ENCODE results near the gene S100B. TPM values are rescaled to one million over a fixed set of nuclear protein-coding genes. Genes with fewer than 3 reads are reported as not detected.

Gene S100B
- total and polyA plus RNA-seq, 12 donors, result 0.48 to 39.3 (median 8.3) TPM

DNA sequence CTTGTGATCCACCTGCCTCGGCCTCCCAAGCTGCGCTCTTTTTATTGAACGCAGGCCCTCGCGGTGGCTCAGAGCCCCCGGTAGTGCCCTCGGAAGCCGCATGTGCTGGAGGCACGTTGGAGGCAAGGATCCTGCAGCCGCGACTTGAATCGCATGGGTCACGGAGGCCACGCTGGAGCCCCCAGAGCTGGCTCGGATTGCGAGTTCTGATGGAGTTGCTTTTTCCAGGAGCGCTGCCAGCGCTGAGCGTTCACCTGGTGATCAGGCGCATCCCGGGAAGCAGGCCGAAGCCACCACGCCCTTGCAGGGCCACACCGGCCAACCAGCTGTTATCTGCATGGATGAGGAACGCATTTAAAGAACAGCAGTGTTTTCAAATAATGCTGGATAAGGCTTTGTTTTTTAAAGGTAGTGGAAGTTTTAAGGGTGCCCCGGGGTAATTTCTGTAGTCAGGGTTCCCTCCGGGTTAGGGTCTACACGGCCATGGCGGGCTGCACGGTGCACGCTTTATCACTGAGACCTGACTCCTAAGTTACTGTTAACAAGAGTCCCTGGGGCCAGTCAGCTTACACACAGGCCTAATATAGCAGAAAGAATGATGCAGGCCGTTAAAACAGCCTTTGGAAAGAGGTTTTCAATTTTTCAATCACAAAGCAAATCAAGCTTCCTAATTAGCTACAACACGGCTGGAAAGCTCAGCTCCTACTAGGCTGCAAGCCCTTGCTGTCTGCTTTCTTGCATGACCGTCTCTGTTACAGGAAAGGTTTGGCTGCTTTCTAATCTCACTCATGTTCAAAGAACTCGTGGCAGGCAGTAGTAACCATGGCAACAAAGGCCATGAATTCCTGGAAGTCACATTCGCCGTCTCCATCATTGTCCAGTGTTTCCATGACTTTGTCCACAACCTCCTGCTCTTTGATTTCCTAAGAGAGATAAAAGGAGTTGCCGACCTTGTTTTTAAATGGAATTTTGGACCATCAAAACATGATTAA, 6.0 kb downstream of the S100B start:
- intact Hi-C loops (cut with DNase I), result no loop called here
- peak; percentile 56 to 93 (median 85) for DNase-seq
- Histone ChIP-seq H3K9me3 (replicated peaks in 1 of 3) (peaks cover 0 to 8% (median 0%) of the 10 kb centered on the region in 3 donors), H3K4me3 (no peak overlapping the region), H3K27ac (peak overlapping the region in 2 of 5 donors; percentile 67 to 68), H3K4me1 (replicated peaks in 1 of 2) (peaks cover 0 to 17% of the 10 kb centered on the region in 2 donors), H3K36me3 (replicated peaks in 1 of 2) (no peaks in the 10 kb centered on the region), H3K27me3 (no peaks in the 10 kb centered on the region)
- 66 to 79% (median 72%) methylated on average over 32 to 38 of the region's 38 CpGs for WGBS, 4 donors
- no peak for TF ChIP-seq POLR2A (IDR thresholded peaks at IDR 0.05)
- TF ChIP-seq, protein P1, sequence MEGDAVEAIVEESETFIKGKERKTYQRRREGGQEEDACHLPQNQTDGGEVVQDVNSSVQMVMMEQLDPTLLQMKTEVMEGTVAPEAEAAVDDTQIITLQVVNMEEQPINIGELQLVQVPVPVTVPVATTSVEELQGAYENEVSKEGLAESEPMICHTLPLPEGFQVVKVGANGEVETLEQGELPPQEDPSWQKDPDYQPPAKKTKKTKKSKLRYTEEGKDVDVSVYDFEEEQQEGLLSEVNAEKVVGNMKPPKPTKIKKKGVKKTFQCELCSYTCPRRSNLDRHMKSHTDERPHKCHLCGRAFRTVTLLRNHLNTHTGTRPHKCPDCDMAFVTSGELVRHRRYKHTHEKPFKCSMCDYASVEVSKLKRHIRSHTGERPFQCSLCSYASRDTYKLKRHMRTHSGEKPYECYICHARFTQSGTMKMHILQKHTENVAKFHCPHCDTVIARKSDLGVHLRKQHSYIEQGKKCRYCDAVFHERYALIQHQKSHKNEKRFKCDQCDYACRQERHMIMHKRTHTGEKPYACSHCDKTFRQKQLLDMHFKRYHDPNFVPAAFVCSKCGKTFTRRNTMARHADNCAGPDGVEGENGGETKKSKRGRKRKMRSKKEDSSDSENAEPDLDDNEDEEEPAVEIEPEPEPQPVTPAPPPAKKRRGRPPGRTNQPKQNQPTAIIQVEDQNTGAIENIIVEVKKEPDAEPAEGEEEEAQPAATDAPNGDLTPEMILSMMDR (IDR thresholded peaks at IDR 0.05), result no peak

DNA sequence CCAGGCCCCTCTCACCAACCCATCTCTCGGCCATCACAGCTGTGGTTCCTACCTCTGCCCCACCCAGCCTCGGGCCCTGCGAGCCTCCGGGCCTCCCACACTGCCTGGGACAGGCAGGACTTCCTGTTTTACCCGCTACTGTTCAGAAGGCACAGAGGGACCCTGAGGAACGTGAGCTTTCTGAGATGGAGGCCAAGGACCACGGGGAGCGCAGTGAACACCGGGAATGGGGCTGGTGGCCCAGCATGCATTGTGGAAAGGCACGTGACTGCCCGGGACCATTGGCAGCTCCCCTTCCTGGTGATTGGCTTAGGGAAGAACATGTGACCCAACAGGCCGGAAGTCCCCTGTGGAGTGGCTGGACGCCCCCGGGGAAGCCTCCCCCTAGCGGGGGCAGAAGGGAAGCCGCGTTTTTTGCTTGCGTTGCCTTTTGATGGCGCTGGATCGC, 7.0 kb downstream of the S100B start:
- no peak overlapping the region for H3K27ac ChIP-seq
- intact Hi-C loops (cut with DNase I), result no loop called here
- no peaks in the 10 kb centered on the region for H3K36me3 ChIP-seq (replicated peaks in 1 of 2)
- H3K9me3 ChIP-seq (replicated peaks in 1 of 3), result peaks cover 0 to 8% (median 0%) of the 10 kb centered on the region in 3 donors
- 89 to 95% (median 90%) methylated on average over 13 to 20 of the region's 20 CpGs for WGBS, 4 donors
- DNase-seq, result no peak
- peaks cover 0 to 17% of the 10 kb centered on the region in 2 donors for H3K4me1 ChIP-seq (replicated peaks in 1 of 2)
- TF ChIP-seq, protein P1 (IDR thresholded peaks at IDR 0.05), result no peak
- no peak overlapping the region for H3K4me3 ChIP-seq
- no peaks in the 10 kb centered on the region for H3K27me3 ChIP-seq

DNA sequence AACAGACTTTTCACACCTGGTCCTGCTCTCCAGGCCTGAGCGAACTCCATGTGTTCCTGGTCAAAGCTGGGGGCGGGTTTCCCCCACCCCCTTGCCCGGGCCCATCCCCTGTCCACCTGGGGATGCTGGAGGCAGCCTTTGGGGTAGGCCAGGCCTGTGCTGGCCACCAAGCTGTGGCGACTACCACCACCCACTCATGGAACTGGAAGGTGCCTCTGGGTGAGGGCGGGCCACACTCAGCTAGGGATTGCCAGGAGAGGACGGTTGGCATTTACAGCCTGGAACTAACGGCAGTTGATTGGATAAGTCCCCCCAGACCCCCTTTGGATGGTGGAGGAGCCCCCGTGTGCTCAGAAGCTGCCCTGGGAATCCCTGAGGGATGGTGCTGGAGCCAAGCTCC, 7.9 kb downstream of the S100B start:
- Histone ChIP-seq H3K4me1 (replicated peaks in 1 of 2) (peaks cover 0 to 17% of the 10 kb centered on the region in 2 donors), H3K4me3 (no peak overlapping the region), H3K36me3 (replicated peaks in 1 of 2) (no peaks in the 10 kb centered on the region), H3K27me3 (no peaks in the 10 kb centered on the region), H3K27ac (no peak overlapping the region), H3K9me3 (replicated peaks in 1 of 3) (peaks cover 0 to 8% (median 0%) of the 10 kb centered on the region in 3 donors)
- 84 to 96% (median 85%) methylated on average over 4 to 8 of the region's 8 CpGs; no CpG with 5 or more reads in 1 of the 4 donors for WGBS, 4 donors
- no peak for DNase-seq
- intact Hi-C loops (cut with DNase I), result no loop called here
- TF ChIP-seq, protein P1 (IDR thresholded peaks at IDR 0.05), result no peak
- TF ChIP-seq POLR2A (IDR thresholded peaks at IDR 0.05), result no peak

DNA sequence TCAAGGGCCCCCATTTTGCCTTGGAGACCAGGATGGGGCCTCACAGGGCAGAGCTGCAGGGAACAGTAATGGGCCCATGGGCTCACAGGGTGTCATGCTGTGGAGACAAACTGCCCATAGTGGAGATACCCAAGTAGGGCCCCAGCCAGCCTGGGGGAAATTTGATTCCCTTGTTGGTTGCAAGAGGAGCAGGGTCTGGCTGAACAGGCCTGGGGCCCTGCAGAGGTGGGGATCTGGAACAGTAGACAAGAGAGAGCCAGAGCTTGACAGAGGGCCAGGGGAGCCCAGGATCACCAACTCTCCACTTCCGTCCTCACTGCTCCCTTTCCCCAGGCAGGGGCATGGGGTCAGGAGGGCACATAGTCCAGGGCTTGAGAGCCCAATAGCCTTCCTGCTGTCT, 8.7 kb downstream of the S100B start:
- Histone ChIP-seq H3K4me3 (no peak overlapping the region), H3K9me3 (replicated peaks in 1 of 3) (peaks cover 0 to 8% (median 0%) of the 10 kb centered on the region in 3 donors), H3K4me1 (replicated peaks in 1 of 2) (peaks cover 0 to 17% of the 10 kb centered on the region in 2 donors), H3K27me3 (no peaks in the 10 kb centered on the region), H3K36me3 (replicated peaks in 1 of 2) (no peaks in the 10 kb centered on the region), H3K27ac (no peak overlapping the region)
- intact Hi-C loops (cut with DNase I), result no loop called here
- no peak for TF ChIP-seq POLR2A (IDR thresholded peaks at IDR 0.05)
- TF ChIP-seq, protein P1 (IDR thresholded peaks at IDR 0.05), result no peak
- 82 to 100% (median 85%) methylated on average over 1 of the region's 1 CpG for WGBS, 4 donors
- DNase-seq, result no peak
